Kidney epithelial cell (primary cell): Measurements from ENCODE around the gene PSMB7. TPM values are rescaled to one million over a fixed set of nuclear protein-coding genes. Genes with fewer than 3 reads are reported as not detected.

Experiments used
- DNase-seq: peaks from one replicate; pipeline ENCODE4 v3.0.0-alpha.2; 2010; ENCODE audit warnings: low read depth
- H3K27me3 ChIP-seq: 2 replicates; pipeline ENCODE4 v1.6.0; 2011; ENCODE audit warnings: low read length; ENCODE audit not compliant: control insufficient read depth, insufficient read depth
- H3K36me3 ChIP-seq: 2 replicates; pipeline ENCODE4 v1.5.1; 2011; ENCODE audit warnings: low read length; ENCODE audit not compliant: control insufficient read depth, insufficient read depth
- H3K4me3 ChIP-seq: 2 replicates; pipeline ENCODE4 v1.5.1; 2011; ENCODE audit warnings: low read depth, mild to moderate bottlenecking, control low read depth, low read length
- CTCF ChIP-seq: IDR thresholded peaks from 2 replicates; pipeline ENCODE4 v1.5.1; 2011; ENCODE audit warnings: mild to moderate bottlenecking, moderate library complexity, low read length, control low read depth, inconsistent platforms; ENCODE audit not compliant: insufficient read depth, poor library complexity, severe bottlenecking
- total RNA-seq: library from RNA; depleted of rRNA; stranded (reverse); fragments of >200 nt; gene quantifications from 2 replicates; pipeline ENCODE4 v1.2.3, GENCODE V29; 2015

The PSMB7 gene
- total RNA-seq, 1 donor from 2014 or later: 419 TPM

- Histone ChIP-seq H3K27me3 (peaks cover 10% of the 10 kb centered on the region), H3K36me3 (no peaks in the 10 kb centered on the region)
- TF ChIP-seq CTCF: no peak
Observed at GRCh38 chr9:124423591-124423990, 8.3 kb upstream of the PSMB7 start.

GRCh38 chr9:124423155-124423554 lies 7.9 kb upstream of the PSMB7 start:
- TF ChIP-seq CTCF: no peak
- no peaks in the 10 kb centered on the region for H3K36me3 ChIP-seq
- no peak overlapping the region for H3K4me3 ChIP-seq
- DNase-seq: no peak
- peaks cover 10% of the 10 kb centered on the region for H3K27me3 ChIP-seq

More at GRCh38 chr9:124423591-124423990, 8.3 kb upstream of the PSMB7 start:
- no peak for DNase-seq
- no peak overlapping the region for H3K4me3 ChIP-seq

- no peak for TF ChIP-seq CTCF
- no peaks in the 10 kb centered on the region for H3K36me3 ChIP-seq
- DNase-seq: no peak
- peaks cover 10% of the 10 kb centered on the region for H3K27me3 ChIP-seq
- H3K4me3 ChIP-seq: no peak overlapping the region
Observed at GRCh38 chr9:124420991-124421543, 5.8 kb upstream of the PSMB7 start.

GRCh38 chr9:124419832-124420489 lies 4.7 kb upstream of the PSMB7 start:
- Histone ChIP-seq H3K27me3 (peaks cover 10% of the 10 kb centered on the region), H3K36me3 (no peaks in the 10 kb centered on the region), H3K4me3 (no peak overlapping the region)
- DNase-seq: no peak
- TF ChIP-seq CTCF: no peak

GRCh38 chr9:124415852-124416484 lies 726 bp upstream of the PSMB7 start:
- no peaks in the 10 kb centered on the region for H3K27me3 ChIP-seq
- TF ChIP-seq CTCF: no peak
- H3K36me3 ChIP-seq: peaks cover 2% of the 10 kb centered on the region
- H3K4me3 ChIP-seq: peak overlapping the region; percentile 18
- DNase-seq: no peak
